GM12891 (cell line): ENCODE data around the gene CCDC57.
A peak's percentile ranks its signal among the peaks of the same experiment; 100 is the strongest.

Experiments
- DNase-seq: peaks from one replicate; pipeline ENCODE4 v3.0.0; 2011; ENCODE audit warnings: low spot score; ENCODE audit not compliant: insufficient read length
- FAIRE-seq: peaks from 2 replicates; lab custom pipeline; 2011; peaks lifted over from hg19 to GRCh38; lab: Jason Lieb, UNC
- PAX5 ChIP-seq: IDR thresholded peaks from 2 replicates; pipeline ENCODE4 v1.6.1; 2011; ENCODE audit warnings: low read length, moderate library complexity, mild to moderate bottlenecking; ENCODE audit not compliant: insufficient read depth, severe bottlenecking
- POLR2A ChIP-seq: IDR thresholded peaks from 2 replicates; pipeline ENCODE4 v1.6.1; 2011; ENCODE audit warnings: low read depth, low read length, control low read depth
- POLR2AphosphoS5 ChIP-seq: IDR thresholded peaks from 2 replicates; pipeline ENCODE4 v1.6.1; 2011; ENCODE audit warnings: low read depth, low read length, control low read depth
- POU2F2 ChIP-seq: IDR thresholded peaks from 2 replicates; pipeline ENCODE4 v1.6.1; 2011; ENCODE audit warnings: low read depth, mild to moderate bottlenecking, control low read depth, low read length, moderate library complexity
- SPI1 ChIP-seq: IDR thresholded peaks from 2 replicates; pipeline ENCODE4 v1.6.1; 2011; ENCODE audit warnings: low read depth, low read length, control low read depth
- TAF1 ChIP-seq: IDR thresholded peaks from 2 replicates; pipeline ENCODE4 v1.6.1; 2011; ENCODE audit warnings: low read depth, low read length, control low read depth

CCDC57 gene

GRCh38 chr17:82112914-82113311, 99.7 kb downstream of the CCDC57 start:
- TF ChIP-seq TAF1 (no peak), SPI1 (no peak), POLR2AphosphoS5 (no peak), POU2F2 (no peak), PAX5 (no peak), POLR2A (no peak)
- no peak for DNase-seq
- no peak for FAIRE-seq

GRCh38 chr17:82112181-82112913, 100.3 kb downstream of the CCDC57 start:
- no peak for FAIRE-seq

GRCh38 chr17:82110298-82110697, 102.3 kb downstream of the CCDC57 start:
- no peak for DNase-seq
- FAIRE-seq: no peak
- TF ChIP-seq TAF1: no peak
- TF ChIP-seq POLR2A: no peak
- TF ChIP-seq POU2F2: no peak
- TF ChIP-seq POLR2AphosphoS5: no peak
- TF ChIP-seq PAX5: no peak
- no peak for TF ChIP-seq SPI1

More at GRCh38 chr17:82112181-82112913, 100.3 kb downstream of the CCDC57 start:
- TF ChIP-seq PAX5 (no peak), POLR2A (no peak), SPI1 (no peak), TAF1 (no peak), POU2F2 (no peak), POLR2AphosphoS5 (no peak)
- no peak for DNase-seq

- TF ChIP-seq SPI1: no peak
- TF ChIP-seq POLR2A: no peak
- TF ChIP-seq TAF1: no peak
- TF ChIP-seq PAX5: no peak
- TF ChIP-seq POLR2AphosphoS5: no peak
- no peak for TF ChIP-seq POU2F2
- no peak for DNase-seq
- FAIRE-seq: no peak
These were observed 103.6 kb downstream of the CCDC57 start for GRCh38 chr17:82108961-82109475.

GRCh38 chr17:82108496-82108945, 104.1 kb downstream of the CCDC57 start:
- FAIRE-seq (no peak), DNase-seq (no peak)
- TF ChIP-seq POLR2AphosphoS5 (no peak), SPI1 (no peak), TAF1 (no peak), POLR2A (no peak), PAX5 (no peak), POU2F2 (no peak)

- FAIRE-seq: no peak
These were observed 104.6 kb downstream of the CCDC57 start for GRCh38 chr17:82108038-82108437.

GRCh38 chr17:82107341-82107860, 105.2 kb downstream of the CCDC57 start:
- no peak for DNase-seq
- FAIRE-seq: no peak
- no peak for TF ChIP-seq TAF1
- TF ChIP-seq POLR2A: no peak
- no peak for TF ChIP-seq POLR2AphosphoS5
- TF ChIP-seq POU2F2: no peak
- TF ChIP-seq PAX5: no peak
- no peak for TF ChIP-seq SPI1

More at GRCh38 chr17:82108038-82108437, 104.6 kb downstream of the CCDC57 start:
- no peak for TF ChIP-seq SPI1
- no peak for TF ChIP-seq POU2F2
- TF ChIP-seq POLR2AphosphoS5: no peak
- no peak for TF ChIP-seq TAF1
- TF ChIP-seq PAX5: no peak
- no peak for TF ChIP-seq POLR2A
- DNase-seq: no peak

GRCh38 chr17:82106688-82107305, 105.8 kb downstream of the CCDC57 start:
- FAIRE-seq (peak; percentile 31), DNase-seq (no peak)
- TF ChIP-seq POU2F2: no peak
- no peak for TF ChIP-seq TAF1

- peak; percentile 94 for FAIRE-seq
- DNase-seq: peak; percentile 94
- TF ChIP-seq POU2F2: peak; percentile 59
- TF ChIP-seq SPI1: no peak
- TF ChIP-seq POLR2A: peak; percentile 87
- peak; percentile 88 for TF ChIP-seq POLR2AphosphoS5
- no peak for TF ChIP-seq PAX5
These were observed 106.6 kb downstream of the CCDC57 start for GRCh38 chr17:82105882-82106687.
